HL-60 (cell line): ENCODE measurements around the gene SLCO4C1.

Experiments used
- CTCF ChIP-seq: IDR thresholded peaks from one replicate; pipeline ENCODE4 v1.5.1; 2011; ENCODE audit warnings: low read length, control low read depth, inconsistent platforms; ENCODE audit not compliant: insufficient read depth
- GABPA ChIP-seq: IDR thresholded peaks from 2 replicates; pipeline ENCODE4 v1.6.1; 2012; ENCODE audit warnings: low read depth
- POLR2AphosphoS5 ChIP-seq: IDR thresholded peaks from 2 replicates; pipeline ENCODE4 v1.6.1; 2012; ENCODE audit warnings: low read depth
- REST ChIP-seq: IDR thresholded peaks from 2 replicates; pipeline ENCODE4 v1.6.1; 2012; ENCODE audit warnings: low read depth; ENCODE audit not compliant: insufficient replicate concordance

GRCh38 chr5:102241809-102242421 is 54.2 kb downstream of the SLCO4C1 start:
- no peak for TF ChIP-seq CTCF
- no peak for TF ChIP-seq POLR2AphosphoS5
- no peak for TF ChIP-seq GABPA
- no peak for TF ChIP-seq REST
